Measurements from ENCODE around the gene SHISA6. TPM values are rescaled to one million over a fixed set of nuclear protein-coding genes. Genes with fewer than 3 reads are reported as not detected.

The SHISA6 gene
- total RNA-seq, 1 experiment from 2014 or later: not detected

DNA sequence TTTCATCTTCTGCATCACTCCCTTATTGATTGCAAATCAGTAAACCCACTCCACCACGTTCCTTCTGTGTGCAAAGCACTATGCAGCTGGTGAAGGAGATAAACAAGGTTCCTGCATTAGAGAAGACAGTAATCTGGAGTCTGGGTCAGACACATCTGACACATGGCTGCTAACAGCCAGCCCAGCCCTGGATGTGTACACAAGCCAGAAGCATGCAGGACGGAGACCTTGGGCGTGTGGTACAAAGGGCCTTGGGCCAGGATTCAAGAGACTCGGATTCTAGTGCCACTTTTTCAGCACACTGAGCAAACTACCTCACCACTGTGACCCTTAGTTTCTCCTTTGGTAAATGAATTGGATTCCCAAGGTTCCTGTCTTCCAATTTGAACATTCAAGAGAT lies 270.7 kb downstream of the SHISA6 start:
- DNase-seq (ENCODE audit: extremely low read depth, low read depth): no peak

GRCh38 chr17:11514565-11514964 lies 273.6 kb downstream of the SHISA6 start:
- DNase-seq (ENCODE audit: extremely low read depth, low read depth): no peak

GRCh38 chr17:11514981-11515680 lies 274.1 kb downstream of the SHISA6 start:
- DNase-seq (ENCODE audit: extremely low read depth, low read depth): no peak

GRCh38 chr17:11515901-11516300 lies 274.9 kb downstream of the SHISA6 start:
- no peak for DNase-seq (ENCODE audit: extremely low read depth, low read depth)

GRCh38 chr17:11535231-11535630 lies 294.2 kb downstream of the SHISA6 start:
- no peak for DNase-seq (ENCODE audit: extremely low read depth, low read depth)

- DNase-seq (ENCODE audit: extremely low read depth, low read depth): no peak
Measured at GRCh38 chr17:11538366-11538765, 297.4 kb downstream of the SHISA6 start.

DNA sequence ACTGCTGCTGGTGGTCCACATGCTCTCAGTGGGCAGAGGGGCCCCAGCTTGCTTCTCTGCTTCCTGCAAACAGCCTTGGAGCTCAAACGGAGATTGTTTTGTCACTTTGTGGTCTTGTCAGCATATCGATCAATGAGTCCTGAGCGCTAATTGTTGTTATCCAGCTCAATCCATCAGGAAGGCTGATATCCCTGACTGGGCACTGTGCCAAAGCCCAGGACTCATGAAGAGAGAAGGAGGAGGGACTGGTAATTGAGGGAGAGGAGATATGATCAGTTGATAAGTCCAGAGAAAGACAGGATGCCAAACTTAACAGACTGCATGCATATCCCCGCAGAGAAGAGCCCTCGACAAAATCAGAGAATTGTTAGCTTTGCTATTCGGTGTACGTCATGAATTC lies 298.6 kb downstream of the SHISA6 start:
- no peak for DNase-seq (ENCODE audit: extremely low read depth, low read depth)

- DNase-seq (ENCODE audit: extremely low read depth, low read depth): no peak
Measured at GRCh38 chr17:11545002-11545401, 304.0 kb downstream of the SHISA6 start.

DNA sequence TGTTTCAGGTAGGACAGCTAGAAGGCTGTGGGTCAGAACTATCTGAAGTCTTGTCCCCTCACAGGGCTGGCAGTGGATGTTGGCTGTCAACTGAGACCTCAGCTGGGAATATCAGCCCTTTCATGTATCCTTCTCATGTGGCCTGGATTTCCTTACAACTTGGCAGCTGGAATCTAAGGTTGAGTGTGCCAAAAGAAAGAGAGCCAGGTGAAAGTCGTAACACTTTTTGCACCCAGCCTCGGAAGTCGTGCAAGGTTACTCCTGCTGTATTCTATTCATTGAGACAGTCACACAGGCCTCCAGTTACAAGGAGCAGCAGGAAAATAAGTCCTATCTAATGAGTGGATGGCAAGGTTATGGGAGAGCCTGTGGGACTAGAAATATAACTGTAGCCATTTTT lies 304.7 kb downstream of the SHISA6 start:
- DNase-seq (ENCODE audit: extremely low read depth, low read depth): no peak

DNA sequence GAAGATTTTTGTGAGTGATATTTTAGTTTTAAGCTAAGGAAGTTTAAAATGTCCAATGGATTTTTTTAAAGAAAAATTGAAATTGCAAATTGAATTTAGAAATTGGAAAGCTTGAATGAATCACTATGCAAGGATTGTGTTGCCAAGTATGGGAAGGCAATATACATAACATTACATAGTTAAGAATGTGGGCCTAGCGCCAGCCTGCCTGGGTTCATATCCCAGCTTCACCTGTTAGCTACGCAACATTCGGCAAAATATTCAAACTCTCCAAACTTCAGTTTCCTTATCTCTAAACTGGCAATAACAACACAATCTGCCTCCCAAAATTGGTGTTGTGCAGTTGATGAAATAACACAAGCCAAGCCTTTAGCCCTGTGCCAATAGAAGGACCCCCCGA lies 306.8 kb downstream of the SHISA6 start:
- DNase-seq (ENCODE audit: extremely low read depth, low read depth): no peak

- DNase-seq (ENCODE audit: extremely low read depth, low read depth): no peak
Measured at GRCh38 chr17:11548398-11548797, 307.4 kb downstream of the SHISA6 start.

- no peak for DNase-seq (ENCODE audit: extremely low read depth, low read depth)
Measured at GRCh38 chr17:11550431-11550830, 309.4 kb downstream of the SHISA6 start.

GRCh38 chr17:11551442-11551841 lies 310.4 kb downstream of the SHISA6 start:
- DNase-seq (ENCODE audit: extremely low read depth, low read depth): no peak

GRCh38 chr17:11553135-11553534 lies 312.1 kb downstream of the SHISA6 start:
- no peak for DNase-seq (ENCODE audit: extremely low read depth, low read depth)

GRCh38 chr17:11554042-11554441 lies 313.0 kb downstream of the SHISA6 start:
- DNase-seq (ENCODE audit: extremely low read depth, low read depth): no peak

GRCh38 chr17:11554542-11554941 lies 313.5 kb downstream of the SHISA6 start:
- no peak for DNase-seq (ENCODE audit: extremely low read depth, low read depth)

GRCh38 chr17:11555530-11555929 lies 314.5 kb downstream of the SHISA6 start:
- no peak for DNase-seq (ENCODE audit: extremely low read depth, low read depth)

- no peak for DNase-seq (ENCODE audit: extremely low read depth, low read depth)
Measured at GRCh38 chr17:11557727-11558452, 316.9 kb downstream of the SHISA6 start.

DNA sequence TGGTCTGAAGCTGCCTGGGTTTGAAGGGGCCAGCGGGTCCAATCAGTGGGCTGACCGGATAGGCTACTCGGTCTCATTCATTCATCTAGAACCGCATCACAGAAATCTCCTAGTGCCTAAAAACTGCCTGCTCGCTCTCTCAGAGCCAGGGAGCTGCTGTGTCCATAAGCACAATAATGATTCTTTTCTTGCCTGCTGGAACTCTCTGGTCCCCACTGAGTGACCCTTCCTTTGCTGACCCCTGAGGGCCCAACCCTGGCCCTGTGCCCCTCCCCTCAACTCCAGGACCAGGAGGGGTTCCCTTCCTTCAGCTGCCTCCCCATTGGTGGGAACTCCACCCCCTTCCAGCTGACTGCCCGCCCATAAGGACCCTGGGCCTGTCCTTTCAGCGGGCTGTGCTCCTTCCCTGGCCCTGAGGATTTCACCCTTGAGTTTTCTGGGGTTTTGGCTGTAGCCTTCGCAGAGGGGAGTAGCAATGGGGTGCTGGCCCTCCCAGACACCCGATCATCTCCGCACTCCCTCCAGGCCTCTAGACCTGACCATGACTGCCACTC lies 317.7 kb downstream of the SHISA6 start:
- DNase-seq (ENCODE audit: extremely low read depth, low read depth): no peak

DNA sequence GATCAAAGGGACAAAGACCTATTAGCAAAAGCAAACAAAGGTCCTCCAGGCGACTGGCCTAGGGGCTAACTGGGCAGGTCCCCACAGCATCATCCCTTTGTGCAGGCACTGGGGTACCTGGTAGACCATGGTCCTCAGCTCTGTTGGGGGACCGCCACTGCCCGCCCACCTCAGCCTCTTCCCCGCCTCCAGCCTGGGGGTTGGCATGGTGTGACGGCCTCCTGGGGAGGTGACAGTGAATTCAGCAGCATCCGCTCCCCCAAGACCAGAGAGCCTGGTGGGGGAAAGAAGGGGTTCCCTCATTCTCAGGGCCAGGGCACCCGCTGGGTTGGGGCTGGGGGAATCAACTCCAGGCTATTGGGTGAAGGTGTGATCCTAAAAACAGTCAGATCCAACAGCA lies 318.6 kb downstream of the SHISA6 start:
- no peak for DNase-seq (ENCODE audit: extremely low read depth, low read depth)

GRCh38 chr17:11561281-11561680 lies 320.3 kb downstream of the SHISA6 start:
- no peak for DNase-seq (ENCODE audit: extremely low read depth, low read depth)

GRCh38 chr17:11561702-11562101 lies 320.7 kb downstream of the SHISA6 start:
- DNase-seq (ENCODE audit: extremely low read depth, low read depth): no peak

All from NCI-H460 (cell line).